Measurements from ENCODE around the gene ANKRD42.

Gene ANKRD42

GRCh38 chr11:83278351-83278750 is 84.8 kb downstream of the ANKRD42 start:
- DNase-seq (ENCODE audit: low read depth in 1 of 2, low spot score in 1 of 2) = no peak

DNA sequence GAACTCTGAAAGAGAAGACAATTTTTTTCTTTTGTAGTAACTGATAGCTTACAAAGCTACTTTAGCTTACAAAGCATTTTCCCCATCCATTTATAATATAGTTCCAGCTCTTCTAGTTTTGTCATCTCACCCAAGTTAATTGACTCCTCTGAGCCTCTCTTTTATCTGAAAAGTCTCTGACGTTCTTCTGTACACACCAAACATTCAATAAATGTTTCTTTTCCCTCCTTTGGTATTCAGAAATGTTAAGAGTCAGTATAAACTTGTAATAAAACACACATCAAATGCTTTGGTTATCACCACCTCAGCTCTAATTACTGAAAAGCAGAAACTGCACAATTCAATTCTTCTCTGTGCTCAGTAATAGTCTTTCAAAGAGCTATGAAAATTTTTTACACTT is 86.7 kb downstream of the ANKRD42 start:
- TF ChIP-seq POLR2AphosphoS5 (IDR thresholded peaks at IDR 0.05; ENCODE audit: low read depth) = no peak
- TF ChIP-seq SPI1 (IDR thresholded peaks at IDR 0.05; ENCODE audit: borderline replicate concordance, low read depth) = no peak
- no peak for TF ChIP-seq CTCF (IDR thresholded peaks at IDR 0.05; ENCODE audit: insufficient read depth, low read length)
- no peak for TF ChIP-seq GABPA (IDR thresholded peaks at IDR 0.05; ENCODE audit: low read depth)
- TF ChIP-seq REST (IDR thresholded peaks at IDR 0.05; ENCODE audit: insufficient replicate concordance, low read depth) = no peak
- DNase-seq (ENCODE audit: low read depth in 1 of 2, low spot score in 1 of 2) = no peak
- Histone ChIP-seq H3K27me3 (ENCODE audit: insufficient read depth, poor library complexity, severe bottlenecking) (no peaks in the 10 kb centered on the region), H3K27ac (replicated peaks) (no peak overlapping the region), H3K4me3 (replicated peaks; ENCODE audit: insufficient read depth, low read length) (no peak overlapping the region)

More at GRCh38 chr11:83278351-83278750, 84.8 kb downstream of the ANKRD42 start:
- H3K4me3 ChIP-seq (replicated peaks; ENCODE audit: insufficient read depth, low read length) = no peak overlapping the region
- no peaks in the 10 kb centered on the region for H3K27me3 ChIP-seq (ENCODE audit: insufficient read depth, poor library complexity, severe bottlenecking)
- no peak overlapping the region for H3K27ac ChIP-seq (replicated peaks)
- TF ChIP-seq SPI1 (IDR thresholded peaks at IDR 0.05; ENCODE audit: borderline replicate concordance, low read depth) = no peak
- no peak for TF ChIP-seq REST (IDR thresholded peaks at IDR 0.05; ENCODE audit: insufficient replicate concordance, low read depth)
- TF ChIP-seq CTCF (IDR thresholded peaks at IDR 0.05; ENCODE audit: insufficient read depth, low read length) = no peak
- no peak for TF ChIP-seq GABPA (IDR thresholded peaks at IDR 0.05; ENCODE audit: low read depth)
- TF ChIP-seq POLR2AphosphoS5 (IDR thresholded peaks at IDR 0.05; ENCODE audit: low read depth) = no peak

- H3K4me3 ChIP-seq (replicated peaks; ENCODE audit: insufficient read depth, low read length) = no peak overlapping the region
- no peak overlapping the region for H3K27ac ChIP-seq (replicated peaks)
- DNase-seq (ENCODE audit: low read depth in 1 of 2, low spot score in 1 of 2) = no peak
Measured at GRCh38 chr11:83282084-83282716, 88.7 kb downstream of the ANKRD42 start.

More at GRCh38 chr11:83282084-83282716, 88.7 kb downstream of the ANKRD42 start:
- H3K27me3 ChIP-seq (ENCODE audit: insufficient read depth, poor library complexity, severe bottlenecking) = no peaks in the 10 kb centered on the region
- no peak for TF ChIP-seq REST (IDR thresholded peaks at IDR 0.05; ENCODE audit: insufficient replicate concordance, low read depth)
